GM19099 (cell line): ENCODE data around the gene PRR36.

Experiments used
- POLR2A ChIP-seq: IDR thresholded peaks from 3 replicates; pipeline ENCODE4 v1.6.1; 2011; ENCODE audit warnings: low read depth; ENCODE audit not compliant: insufficient read length; ENCODE audit errors: extremely low read depth

PRR36 gene

DNA sequence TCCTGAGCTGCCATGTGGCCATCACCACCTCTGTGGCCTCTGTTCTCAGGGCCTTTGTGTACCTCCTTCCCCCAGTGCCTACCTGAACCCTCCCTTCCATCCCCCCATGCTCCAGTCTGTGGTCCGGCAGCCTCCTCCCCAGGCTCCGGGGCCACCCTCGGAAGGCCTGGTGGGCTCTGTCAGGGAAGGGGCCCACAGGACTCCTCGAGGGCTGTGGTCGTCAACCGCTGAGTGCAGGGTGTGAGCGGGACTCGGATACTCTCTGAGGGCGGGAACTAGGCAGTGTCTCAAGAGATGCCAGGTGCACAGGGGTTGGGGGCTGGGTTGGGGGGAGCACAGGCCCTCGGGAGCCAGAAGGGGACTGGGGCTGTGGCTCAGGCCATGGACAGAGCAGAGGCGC lies 33.4 kb upstream of the PRR36 start:
- TF ChIP-seq POLR2A, result no peak

DNA sequence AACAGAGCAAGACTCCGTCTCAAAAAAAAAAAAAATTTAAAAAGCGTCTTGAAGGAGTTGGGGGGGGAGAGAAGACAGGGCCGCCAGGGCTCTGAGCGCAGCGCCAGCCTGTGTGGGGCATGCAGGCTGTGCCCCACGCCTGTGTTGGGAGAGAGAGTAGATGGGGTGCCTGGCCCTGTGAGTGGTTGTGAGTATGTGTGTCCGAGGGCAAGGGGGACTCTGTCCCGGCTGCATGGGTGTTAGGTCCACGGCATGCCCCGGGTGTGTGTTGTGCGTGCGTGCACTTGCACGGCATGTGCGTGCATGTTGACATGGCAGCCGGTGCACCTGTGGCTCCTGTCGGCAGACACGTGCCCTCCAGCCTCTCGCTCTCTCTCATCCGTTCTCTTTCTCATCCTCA lies 32.9 kb upstream of the PRR36 start:
- TF ChIP-seq POLR2A, result no peak

DNA sequence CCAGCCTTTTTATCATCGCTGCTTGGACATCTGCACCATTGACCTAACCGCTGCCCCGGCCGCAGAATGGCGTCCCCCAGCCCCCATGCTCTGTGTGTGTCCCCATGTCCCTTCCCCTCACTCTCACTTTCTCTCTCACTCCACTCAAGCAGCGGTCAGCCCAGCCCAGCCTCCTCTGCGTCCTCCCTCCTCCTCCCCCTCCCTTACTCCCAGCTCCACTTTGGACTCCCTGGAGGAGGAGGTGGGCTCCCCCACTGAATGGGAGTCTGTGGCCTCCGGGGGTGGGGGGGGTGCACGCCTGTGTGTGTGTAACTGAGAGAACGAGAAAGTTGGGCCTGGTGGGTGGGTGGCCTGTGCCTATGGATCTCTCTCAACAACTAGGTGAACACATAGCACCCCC lies 31.7 kb upstream of the PRR36 start:
- no peak for TF ChIP-seq POLR2A

DNA sequence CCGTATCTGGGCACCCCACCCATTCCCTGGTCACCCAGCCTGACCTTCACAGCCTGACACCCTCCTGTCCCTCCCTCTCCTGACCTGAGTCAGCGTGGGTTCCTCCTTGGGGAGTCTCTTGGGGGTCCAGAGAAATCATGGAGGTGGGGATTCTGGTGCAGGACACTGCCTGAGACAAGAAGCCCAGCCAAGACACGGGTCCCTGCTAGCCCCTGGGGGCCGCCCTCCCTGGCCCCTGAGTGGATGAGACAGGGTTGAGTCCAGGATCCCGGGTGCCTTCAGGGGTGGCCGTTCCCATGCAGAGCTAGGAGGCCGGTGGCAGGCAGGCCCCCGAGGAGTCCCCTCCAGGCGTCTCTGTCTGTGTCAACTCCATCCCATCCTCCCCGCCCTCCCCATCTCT lies 31.1 kb upstream of the PRR36 start:
- TF ChIP-seq POLR2A, result no peak

DNA sequence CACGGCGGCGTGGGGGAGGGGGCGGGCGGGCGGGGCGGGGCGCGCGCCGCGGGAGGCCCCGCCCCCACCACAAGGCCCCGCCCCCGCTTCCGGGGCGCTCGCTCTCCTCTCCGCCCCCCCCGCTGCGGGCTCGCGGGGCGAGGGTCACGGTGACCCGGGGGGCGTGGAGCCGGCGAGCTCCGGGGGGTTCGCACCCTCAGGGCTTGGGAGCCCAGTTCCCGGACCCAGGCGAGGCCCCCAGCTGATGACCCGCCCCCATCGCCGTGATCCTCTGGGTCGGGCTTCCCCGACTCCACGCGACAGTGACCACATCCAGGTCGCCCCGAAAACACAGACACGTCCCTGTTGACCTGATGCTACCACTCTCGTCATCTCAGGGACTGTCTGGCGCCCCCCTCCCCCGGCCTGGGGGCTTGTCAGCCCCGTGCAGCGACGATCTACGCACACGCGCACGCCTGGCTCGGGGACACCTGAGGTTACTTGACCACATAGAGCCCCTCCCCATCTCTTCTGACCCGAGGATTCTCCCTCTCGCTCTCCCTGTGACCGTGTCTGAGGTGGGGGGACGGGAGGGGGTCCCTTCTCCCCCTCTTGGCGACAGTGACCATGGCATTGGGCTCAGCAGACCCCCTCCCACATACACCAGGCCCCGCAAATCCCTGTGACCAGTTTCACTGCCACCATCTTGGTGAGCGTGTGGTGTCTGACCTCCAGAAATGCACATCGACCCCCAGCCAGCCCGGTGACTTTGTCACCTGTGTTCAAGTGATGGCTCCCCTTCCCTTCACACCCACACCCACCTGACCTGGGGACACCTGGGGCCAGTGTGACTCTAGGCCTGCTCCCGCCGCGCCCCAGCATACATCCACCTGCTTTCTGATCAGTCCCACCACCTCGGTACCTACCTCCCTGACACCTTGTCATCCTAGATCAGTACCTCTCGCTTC lies 30.2 kb upstream of the PRR36 start:
- TF ChIP-seq POLR2A, result no peak

DNA sequence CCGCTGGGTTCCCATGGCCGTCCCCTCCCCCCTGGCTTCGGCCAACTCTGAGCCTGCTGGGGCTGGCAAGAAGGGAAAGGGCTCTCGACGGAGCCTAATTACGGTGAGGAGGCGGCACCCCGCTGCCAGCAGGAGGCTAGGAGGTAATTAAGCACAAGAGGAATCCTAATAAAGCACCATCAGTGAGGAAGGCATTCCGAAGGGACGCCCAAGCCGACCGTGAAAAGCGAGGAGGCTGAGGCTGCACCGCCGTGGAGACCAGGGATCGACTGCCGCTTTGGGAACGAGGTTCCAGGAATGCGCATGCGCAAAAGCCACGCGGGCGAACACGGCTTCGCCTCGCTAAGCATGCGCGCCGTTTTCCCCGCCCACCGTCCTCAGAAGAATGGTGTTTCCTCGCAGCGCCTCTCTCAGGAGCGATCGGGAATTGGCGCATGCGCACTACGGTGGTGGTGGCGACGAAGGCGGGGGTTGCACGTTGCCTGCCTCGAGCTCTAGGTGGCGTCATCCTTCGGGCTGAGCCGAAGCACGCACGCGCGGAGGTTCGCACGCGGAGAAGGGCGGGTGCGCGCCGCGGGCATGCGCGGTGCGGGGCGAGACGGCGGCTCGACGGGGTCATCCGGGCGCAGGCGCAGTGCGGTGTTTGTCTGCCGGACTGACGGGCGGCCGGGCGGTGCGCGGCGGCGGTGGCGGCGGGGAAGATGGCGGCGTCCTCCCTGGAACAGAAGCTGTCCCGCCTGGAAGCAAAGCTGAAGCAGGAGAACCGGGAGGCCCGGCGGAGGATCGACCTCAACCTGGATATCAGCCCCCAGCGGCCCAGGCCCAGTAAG lies 29.3 kb upstream of the PRR36 start, which contains the start of gene MAP2K7:
Gene MAP2K7, plus strand, starts transcription at position 634 of the 830 bp plus-strand sequence. Its CDS starts 68 bp downstream, at position 702.
- TF ChIP-seq POLR2A, result peak; percentile 88

DNA sequence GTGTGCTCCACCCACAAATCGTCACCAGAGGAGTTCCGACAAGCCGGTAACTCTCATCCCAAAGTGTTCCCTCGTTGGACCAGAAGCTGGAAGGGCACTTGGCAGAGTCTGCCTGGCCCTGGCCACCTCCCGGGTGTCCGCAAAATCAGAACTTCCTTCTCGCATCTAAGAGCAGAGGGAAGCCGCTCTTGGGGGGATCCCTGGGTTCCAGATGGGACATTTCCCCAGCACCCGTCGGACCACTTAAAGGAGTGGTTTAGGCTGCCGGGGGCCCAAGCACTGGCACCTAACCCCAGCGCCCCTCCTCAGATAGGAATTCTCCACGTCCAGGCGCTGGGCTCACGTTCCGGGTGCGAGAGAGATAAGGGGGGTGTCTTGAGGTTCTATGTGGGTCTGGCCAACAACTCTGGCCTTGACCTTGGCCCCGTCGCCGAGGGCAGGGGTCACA lies 28.6 kb upstream of the PRR36 start:
- TF ChIP-seq POLR2A, result no peak

DNA sequence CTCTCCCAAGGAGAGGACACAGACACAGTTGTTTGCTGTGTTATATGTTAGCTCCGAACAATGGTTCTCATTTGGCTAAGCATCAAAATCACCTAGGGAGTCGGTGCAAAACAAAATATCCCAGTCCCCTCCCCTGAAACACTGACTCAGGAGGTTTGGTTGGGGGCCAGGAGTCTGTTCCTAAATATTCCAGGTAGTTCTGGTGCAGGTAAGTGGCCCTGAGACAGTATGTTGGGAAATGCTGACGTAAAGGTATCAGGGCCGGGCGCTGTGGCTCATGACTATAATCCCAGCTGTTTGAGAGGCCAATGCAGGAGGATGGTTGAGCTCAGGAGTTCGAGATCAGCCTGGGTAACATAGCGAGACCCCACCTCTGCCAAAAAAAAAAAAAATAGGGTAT lies 27.1 kb upstream of the PRR36 start:
- TF ChIP-seq POLR2A, result no peak

DNA sequence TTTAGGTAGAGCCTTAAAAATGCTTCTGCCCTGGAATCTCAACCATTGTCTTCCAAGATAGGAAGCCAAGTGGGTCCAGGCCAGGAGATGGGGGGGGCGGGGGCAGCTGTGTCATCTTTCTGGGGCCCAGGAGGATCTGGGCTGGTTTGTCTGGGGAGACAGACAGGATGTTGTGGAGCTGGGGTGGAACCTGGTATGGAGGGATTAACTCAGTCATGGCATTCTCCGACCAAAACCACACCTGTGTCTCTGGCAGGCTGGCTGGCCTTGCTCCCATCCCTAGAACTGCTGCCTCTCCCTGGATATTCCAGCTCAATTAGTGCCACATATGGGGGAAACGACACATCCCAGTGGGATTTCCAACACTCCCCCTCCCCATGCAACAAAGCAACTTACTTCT lies 26.7 kb upstream of the PRR36 start:
- no peak for TF ChIP-seq POLR2A

DNA sequence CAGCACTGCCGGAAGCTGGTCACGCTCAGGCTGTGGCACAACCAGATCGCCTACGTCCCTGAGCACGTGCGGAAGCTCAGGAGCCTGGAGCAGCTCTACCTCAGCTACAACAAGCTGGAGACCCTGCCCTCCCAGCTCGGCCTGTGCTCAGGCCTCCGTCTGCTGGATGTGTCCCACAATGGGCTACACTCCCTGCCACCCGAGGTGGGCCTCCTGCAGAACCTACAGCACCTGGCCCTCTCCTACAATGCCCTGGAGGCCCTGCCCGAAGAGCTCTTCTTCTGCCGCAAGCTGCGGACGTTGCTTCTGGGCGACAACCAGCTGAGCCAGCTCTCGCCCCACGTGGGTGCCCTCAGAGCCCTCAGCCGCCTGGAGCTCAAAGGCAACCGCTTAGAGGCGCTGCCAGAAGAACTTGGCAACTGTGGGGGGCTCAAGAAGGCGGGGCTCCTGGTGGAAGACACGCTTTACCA lies 26.2 kb upstream of the PRR36 start:
- no peak for TF ChIP-seq POLR2A

DNA sequence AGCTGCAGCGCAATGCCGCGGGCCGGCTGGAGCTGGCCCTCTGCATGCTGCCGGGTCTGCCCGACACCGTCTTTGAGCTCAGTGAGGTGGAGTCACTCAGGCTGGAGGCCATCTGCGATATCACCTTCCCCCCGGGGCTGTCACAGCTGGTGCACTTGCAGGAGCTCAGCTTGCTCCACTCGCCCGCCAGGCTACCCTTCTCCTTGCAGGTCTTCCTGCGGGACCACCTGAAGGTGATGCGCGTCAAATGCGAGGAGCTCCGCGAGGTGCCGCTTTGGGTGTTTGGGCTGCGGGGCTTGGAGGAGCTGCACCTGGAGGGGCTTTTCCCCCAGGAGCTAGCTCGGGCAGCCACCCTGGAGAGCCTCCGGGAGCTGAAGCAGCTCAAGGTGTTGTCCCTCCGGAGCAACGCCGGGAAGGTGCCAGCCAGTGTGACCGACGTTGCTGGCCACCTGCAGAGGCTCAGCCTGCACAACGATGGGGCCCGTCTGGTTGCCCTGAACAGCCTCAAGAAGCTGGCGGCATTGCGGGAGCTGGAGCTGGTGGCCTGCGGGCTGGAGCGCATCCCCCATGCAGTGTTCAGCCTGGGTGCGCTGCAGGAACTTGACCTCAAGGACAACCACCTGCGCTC lies 25.7 kb upstream of the PRR36 start:
- TF ChIP-seq POLR2A, result no peak

DNA sequence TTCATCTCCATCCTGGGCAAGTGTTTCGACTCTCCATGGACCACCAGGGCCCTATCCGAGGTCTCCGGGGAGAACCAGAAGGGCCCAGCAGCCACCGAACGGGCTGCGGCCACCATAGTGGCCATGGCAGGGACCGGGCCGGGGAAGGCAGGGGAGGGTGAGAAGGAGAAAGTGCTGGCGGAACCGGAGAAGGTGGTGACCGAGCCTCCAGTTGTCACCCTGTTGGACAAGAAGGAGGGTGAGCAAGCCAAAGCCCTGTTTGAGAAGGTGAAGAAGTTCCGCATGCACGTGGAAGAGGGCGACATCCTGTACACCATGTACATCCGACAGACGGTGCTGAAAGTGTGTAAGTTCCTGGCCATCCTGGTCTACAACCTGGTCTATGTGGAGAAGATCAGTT lies 24.8 kb upstream of the PRR36 start:
- TF ChIP-seq POLR2A, result no peak

DNA sequence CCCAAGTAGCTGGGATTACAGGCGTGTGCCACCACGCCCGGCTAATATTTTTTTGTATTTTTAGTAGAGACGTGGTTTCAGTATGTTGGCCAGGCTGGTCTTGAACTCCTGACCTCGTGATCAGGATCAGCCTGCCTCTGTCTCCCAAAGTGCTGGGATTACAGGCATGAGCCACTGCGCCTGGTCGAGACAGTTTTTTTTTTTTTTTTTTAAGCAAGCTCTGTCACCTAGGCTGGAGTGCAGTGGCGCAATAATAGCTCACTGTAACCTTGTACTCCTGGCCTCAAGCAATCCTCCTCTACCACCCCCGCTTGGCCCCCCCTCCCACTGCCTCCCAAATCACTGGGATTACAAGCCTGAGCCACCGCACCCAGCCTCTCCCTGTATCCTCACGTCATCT lies 23.1 kb upstream of the PRR36 start:
- TF ChIP-seq POLR2A, result no peak

DNA sequence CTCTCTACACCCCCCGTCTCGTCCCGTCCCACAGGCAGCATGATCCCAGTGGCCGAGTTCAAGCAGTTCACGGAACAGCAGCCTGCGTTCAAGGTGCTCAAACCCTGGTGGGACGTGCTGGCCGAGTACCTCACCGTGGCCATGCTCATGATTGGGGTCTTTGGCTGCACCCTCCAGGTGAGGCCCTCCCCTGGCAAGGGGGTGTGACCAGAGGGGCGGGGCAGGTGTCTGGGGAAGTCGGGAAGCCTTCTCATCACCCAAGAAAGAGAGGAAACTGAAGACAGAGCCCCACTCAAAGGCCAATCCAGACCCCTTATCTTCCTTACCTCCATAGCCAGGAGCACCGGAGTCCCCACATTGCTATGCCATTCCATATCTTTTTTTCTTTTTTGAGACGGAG lies 21.4 kb upstream of the PRR36 start:
- TF ChIP-seq POLR2A, result no peak

DNA sequence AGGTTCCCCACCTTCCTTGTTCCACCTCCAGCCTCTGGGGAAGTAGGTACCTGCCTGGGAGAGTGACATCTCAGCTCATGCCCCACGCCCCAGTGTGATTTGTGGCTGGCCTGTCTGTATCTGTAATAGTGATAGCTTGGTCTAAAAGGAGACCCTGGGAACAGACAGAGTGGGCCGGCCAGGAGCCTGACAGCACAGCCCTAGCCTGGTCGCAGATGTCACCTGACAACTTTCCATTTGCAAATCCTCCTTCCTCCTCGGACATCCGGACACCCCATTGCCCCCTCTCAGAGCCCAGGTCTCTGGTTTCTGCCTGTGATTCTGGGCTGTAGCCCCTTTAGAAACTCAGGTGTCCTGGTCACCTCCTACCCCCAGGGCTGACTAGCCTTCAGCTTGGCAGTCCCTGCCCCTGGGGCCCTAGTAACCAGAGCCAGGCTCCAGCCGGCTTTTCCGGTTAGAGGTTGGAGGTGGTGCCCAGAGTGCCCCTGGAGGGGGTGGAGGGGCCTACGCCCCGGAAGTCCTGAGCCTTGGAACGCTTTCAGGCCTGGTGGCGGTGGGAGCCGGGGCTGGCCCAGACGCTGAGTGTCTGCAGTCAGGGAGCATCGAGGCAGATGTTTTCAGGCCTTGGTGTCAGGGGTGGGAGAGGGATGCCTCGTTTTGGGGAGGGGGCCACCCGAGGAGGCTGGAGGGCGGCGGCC lies 20.6 kb upstream of the PRR36 start:
- no peak for TF ChIP-seq POLR2A

DNA sequence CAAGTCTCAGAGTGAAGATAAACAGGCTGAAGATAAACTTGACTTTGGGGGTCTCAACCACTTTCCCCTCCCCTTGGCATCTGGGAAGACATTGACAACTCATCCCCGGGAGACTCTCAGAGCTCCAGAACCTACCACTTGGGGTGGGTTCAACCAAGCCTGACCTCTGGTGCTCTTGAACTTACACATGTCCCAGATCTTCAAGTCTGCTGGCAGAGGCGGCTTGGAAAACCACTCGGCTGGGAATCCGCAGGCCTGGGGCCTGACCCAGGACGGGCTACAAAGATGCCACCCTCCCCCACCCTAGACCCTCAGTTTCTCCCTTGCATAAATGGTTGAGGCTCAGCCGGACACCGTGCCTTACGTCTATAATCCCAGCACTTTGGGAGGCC lies 14.6 kb upstream of the PRR36 start:
- TF ChIP-seq POLR2A, result no peak
